GM18517 (cell line): Measurements from ENCODE around the gene SIRT4.

Source experiments
- ATAC-seq: cut with Tn5 transposase; IDR thresholded peaks from one replicate; pipeline ENCODE4 v1.9.1; 2021; ENCODE audit warnings: mild to moderate bottlenecking, moderate library complexity; ENCODE audit not compliant: unreplicated experiment

Gene SIRT4

DNA sequence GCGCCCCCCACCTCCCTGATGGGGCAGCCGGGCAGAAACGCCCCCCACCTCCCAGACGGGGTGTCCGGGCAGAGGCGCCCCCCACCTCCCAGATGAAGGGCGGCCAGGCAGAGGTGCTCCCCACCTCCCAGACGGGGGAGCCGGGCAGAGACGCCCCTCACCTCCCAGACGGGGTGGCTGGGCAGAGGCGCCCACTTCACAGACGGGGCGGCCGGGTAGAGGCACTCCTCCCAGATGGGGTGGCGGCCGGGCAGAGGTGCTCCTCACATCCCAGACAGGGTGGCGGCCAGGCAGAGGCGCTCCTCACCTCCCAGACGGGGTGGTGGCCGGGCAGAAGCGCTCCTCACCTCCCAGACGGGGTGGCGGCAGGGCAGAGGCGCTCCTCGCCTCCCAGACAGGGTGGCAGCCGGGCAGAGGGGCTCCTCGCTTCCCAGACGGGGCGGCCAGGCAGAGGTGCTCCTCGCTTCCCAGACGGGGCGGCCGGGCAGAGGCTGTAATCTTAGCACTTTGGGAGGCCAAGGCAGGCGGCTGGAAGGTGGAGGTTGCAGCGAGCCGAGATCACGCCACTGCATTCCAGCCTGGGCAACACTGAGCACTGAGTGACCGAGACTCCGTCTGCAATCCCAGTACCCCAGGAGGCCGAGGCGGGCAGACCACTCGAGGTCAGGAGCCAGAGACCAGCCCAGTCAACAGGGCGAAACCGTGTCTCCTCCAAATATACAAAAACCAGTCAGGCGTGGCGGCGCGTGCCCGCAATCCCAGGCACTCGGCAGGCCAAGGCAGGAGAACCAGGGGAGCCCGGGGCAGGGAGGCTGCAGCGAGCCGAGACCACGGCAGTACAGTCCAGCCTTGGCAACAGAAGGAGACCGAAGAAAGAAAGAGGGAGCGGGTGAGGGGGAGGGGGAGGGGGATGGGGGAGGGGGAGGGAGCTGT lies 23.7 kb upstream of the SIRT4 start:
- ATAC-seq, result no peak

DNA sequence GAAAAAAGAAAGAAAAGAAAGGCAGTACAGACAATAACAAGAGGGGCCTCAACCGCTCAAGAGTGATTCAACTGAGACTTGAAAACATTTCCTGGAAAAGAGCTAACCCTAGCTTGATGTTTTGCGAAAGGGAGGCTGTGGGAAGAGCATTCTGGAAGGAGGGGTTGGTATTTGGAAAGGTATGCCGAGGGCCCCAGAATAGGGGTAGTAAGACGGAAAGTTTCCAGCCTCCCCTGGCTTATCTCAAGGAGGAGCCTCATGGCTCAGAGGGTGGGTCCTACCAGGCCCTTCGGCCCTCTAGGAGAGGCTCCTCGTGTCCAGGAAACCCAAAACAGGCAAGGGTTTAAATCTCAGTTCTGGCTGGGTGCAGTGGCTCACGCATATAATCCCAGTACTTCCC lies 18.8 kb upstream of the SIRT4 start:
- ATAC-seq, result no peak

DNA sequence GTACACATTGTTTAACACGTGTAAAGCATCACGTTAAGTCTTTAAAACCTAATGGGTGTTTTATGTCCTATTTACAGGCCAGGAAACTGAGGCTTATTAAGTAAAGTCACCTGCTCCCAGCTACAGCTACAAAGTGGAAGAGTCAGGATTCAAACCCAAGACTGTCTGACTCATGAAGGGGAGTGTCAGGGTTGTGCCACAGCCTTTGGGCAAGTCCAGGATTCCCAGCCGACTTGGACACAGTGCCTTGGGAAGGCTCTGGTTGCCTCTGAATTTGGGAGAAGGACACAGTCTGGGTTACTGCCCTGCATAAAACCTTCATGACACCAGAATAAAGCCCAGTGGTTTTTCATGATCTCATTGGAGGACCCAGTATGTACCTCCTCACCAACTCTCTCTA lies 17.7 kb upstream of the SIRT4 start:
- ATAC-seq, result no peak

DNA sequence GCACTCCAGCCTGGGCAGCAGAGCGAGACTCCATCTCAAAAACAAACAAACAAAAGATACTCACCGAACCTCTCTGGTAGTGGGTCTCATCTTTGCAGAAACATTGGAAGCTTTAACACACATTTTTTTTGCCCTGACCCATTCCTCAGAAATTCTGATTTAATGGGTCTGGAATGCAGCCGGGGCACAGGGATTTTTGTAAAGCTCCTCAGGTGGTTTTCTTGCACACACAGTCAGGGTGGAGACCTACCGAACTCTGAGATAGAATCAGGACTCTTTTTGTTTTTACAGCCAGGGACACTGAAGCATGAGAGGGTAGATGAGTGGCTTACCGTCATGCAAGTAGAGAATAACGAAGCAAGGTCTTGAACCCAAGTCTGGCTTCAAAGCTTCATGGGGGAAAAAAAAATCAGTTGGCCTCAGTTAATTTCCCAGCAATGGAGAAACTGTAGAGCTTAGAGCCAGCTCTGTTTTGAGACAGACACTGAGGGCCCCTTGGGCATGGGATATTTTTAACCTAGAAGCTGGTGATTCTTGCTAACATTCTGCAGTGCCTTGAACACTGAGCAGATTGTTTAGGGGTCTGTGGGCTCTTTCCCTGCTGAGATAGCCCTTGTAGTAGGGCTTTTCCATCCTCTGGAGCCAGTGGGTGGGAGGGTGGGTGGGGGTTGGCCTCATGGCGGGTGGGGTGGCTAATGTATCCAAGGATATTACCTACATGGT lies 15.2 kb upstream of the SIRT4 start:
- ATAC-seq, result no peak

DNA sequence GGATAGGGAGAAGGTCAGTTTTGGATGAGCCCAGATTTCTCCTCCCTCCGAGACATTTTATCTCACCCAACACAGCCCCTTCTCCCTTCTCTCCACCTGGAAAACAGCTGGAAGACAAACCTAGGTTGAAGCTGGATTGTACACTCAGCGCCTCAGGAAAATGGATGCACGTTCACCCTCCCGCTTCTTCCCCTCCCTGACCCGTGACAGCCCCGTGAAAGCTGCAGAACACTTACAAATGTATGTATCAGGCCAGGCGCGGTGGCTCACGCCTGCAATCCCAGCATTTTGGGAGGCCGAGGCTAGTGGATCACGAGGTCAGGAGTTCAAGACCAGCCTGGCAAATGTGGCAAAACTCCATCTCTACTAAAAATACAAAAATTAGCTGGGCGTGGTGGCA lies 14.6 kb upstream of the SIRT4 start:
- no peak for ATAC-seq

DNA sequence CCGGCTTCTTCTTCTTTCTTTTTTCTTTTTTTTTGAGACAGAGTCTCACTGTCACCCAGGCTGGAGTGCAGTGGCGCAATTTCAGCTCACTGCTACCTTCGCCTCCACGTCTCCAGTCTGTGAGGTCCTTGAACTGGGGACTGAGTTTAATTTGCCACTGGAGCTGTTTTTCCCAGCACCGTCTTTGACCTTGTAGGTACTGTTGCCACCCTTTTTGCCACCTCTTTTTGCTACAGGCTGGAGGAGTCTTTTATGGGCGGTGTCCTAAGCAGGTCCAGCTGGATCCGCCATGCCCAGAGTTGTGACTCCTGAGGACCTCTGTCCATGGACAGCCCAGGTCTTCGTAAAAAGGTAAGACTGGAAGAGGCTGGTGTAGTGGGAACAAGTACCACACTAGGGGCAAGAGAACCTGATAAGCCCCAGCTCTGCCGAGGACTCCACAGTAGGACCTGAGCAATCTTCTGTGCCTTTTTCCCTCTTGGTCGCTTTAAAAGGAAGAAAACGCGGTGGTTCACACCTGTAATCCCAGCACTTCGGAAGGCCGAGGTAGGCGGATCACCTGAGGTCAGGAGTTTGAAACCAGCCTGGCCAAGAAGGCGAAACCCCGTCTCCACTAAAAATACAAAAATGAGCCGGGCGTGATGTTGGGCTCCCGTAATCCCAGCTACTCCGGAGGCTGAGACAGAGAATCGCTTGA lies 11.4 kb upstream of the SIRT4 start:
- no peak for ATAC-seq

DNA sequence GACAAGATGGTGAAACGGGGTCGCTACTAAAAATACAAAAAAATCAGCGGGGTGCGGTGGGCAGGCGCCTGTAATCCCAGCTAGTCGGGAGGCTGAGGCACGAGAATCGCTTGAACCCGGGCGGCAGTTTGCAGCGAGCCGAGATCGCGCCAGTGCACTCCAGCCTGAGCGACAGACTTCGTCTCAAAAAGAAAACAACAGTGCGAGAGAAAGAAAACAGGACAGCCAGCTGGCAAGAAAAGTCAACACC lies 9.8 kb upstream of the SIRT4 start:
- peak; percentile 1 for ATAC-seq

DNA sequence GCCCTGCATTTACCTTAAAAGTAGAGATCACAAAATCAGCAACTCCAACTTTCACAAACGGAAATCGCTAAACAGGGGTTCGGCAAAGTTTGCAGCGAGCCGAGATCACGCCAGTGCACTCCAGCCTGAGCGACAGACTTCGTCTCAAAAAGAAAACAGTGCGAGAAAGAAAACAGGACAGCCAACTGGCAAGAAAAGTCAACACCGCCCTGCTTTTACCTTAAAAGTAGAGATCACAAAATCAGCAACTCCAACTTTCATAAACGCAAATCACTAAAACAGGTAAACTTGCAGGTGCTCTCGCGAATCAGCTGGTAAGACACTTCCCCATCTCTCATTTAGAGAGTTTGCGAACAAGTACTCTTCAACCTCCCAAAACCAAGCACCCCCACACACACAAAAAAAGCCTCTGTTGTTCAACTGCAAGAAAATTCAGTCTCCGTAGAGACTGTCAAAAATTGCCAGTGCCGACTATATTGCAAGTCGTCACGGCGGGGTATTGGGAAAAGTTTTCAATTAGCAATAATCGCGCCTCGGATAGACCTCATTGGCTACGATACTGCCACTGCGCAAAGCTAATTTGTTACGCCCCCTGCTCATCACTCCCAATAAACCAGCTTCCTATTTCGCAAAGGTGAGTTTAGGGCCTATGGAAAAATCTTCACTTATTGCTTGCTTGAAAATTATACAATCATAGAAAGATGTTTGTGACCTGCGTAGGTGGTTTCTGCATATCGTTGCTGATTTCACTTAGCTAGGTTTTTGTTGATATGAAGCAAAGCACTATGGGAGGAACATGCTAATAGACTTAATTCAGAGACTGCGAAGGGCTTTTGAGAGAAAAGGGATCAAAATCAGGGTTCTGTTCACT lies 9.2 kb upstream of the SIRT4 start, which contains the start of gene RNU4-1:
TSS of gene RNU4-1 (minus strand) at position 577 of the 871 bp plus-strand sequence.
- ATAC-seq, result peak; percentile 51

DNA sequence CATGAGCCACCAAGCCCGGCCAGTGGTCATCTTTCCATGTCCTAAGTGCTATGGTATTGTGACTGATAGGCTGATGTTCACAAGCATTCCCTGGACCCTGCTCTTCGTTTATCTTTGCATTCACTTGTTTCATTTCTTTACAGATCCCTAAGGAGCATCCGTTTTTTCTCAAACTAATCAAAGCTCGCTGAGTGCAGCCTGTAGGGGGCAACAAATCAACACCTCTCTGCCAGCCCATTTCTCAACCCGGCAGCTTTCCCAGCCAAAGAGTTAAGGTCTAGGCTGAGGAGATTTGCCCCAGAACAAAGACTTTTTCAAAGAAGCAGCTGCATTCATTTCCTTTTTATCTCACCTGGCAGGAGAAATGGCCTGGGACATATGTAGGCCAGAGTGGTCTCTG lies 12.1 kb downstream of the SIRT4 start:
- no peak for ATAC-seq

DNA sequence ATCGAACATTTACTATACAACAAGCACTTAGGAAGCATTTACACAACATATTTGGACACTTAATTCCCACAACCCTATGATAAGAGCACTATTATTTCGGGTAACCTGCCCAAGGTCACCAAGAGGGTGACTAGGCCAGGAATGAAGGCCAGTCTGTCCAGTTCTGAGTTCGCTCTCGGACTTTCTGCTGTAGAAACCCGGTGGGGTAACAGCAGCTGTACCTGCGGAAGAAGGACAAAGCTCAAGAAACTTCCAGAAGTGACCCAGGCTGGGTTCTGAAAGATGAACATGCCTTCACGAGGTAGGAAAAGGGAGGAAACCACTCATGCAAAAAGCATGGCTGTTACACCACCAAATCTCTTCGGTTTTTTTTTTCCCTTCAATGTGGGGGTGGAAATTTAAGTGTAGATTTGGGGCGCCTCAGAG lies 14.7 kb downstream of the SIRT4 start:
- no peak for ATAC-seq

DNA sequence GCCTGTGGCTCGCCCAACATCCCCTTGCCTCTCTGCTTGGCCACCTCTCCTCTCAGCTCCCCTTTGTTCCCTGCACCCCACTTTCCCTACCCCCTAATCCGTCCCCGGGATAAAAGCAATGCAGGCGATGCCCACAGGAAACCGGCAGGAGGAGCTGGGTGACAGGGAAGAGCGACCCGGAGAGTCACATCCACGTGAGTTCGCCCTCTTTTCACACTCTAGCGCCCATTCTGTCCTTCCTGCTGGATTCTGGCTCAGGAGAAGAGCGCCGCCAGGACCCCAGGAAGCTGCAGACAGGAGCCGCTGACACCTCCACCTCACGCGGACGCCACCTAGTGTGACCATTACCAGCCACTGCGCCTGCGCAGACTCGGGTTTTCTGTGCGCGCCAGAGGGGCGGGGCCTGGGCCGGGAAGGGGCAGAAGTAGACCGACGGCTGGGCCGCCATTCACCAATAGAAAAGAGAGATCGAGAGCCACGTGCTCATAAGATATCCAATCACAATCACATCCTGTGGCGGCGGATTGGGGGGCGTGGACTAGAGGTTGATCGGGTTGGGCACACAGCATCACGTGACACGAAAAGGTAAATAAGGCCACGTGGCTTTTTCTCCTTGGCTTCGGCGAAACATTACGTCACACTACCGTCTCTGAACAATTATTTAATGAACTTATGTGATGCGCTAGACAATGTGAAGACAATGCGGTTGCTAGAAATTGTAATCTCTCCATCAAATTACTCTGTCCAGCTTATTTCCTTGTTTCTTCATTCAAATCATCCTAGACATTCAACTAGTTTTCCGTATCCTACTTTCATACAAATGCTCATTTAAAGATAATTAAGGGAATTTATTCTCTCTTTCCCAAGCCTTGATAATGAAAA lies 15.3 kb downstream of the SIRT4 start:
- ATAC-seq, result peak; percentile 98

DNA sequence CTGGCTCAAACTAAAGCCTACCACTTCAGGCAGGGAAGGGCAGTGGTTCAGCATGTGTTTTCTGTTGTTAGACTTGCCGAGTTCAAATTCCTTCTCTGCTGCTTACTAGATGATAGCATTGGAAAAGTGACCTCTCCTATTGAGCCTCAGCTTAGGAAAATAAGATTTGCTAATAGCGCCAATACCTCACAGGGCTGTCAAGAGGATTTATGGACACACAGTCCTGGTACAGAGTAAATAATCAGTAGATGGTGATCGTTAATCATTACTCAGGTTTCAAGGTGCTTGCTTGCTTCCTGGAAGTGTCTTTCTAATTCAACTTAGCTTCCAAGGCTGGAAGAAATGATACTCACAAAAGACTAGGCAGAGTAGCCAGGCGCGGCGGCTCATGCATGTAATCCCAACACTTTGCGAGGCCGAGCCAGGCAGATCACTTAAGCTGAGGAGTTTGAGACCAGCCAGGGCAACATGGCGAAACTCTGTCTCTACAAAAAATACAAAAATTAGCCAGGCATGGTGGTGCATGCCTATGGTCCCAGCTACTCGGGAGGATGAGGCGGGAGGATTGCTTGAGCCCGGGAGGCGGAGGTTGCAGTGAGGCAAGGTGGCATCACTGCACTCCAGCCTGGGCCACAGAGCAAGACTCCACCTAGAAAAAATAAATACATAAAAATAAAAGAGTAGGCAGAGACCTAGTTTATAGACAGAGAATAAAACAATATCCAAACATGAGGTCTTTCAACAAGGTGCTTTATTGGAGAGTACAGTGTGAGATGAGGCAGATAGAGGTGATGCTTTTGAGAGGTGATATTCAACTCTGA lies 19.5 kb downstream of the SIRT4 start:
- no peak for ATAC-seq

DNA sequence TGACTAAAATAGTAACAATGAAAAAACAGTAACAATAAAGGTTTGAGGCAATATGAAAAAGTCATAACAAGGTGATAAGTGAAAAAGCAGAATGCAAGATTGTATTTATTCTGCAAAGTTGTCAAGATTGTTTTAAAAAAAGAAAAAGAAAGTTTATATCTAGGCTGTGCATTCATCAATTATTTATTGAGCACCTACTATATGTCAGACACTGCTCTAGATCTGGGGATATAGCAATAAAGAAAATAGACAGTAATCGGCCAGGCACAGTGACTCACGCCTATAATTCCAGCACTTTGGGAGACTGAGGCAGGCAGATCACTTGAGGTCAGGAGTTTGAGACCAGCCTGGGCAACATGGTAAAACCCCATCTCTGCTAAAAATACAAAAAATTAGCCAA lies 21.7 kb downstream of the SIRT4 start:
- ATAC-seq, result no peak

DNA sequence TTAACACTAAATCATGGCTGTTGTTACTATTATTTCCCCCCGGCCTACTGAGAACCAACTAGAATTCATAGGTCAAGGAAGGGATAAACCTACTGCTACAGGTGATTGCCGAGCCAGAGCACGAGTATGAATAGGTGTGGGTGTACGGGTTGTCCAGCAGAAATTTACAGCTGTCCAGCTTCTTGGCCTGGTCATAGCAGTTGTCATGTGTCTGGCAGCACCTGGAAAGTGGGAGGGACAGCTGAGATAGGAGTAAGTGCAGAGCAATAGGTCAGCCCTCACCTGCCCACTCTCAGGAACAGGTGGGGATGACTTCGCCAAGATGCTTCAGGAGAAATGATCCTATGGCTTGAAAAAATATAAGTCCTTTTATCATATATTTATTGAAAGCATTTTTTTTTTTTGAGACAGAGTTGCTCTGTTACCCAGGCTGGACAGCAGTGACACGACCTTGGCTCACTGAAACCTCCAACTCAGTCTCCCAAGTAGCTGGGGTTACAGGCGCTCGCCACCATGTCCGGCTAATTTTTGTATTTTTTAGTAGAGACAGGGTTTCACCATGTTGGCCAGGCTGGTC lies 22.8 kb downstream of the SIRT4 start:
- ATAC-seq, result no peak

DNA sequence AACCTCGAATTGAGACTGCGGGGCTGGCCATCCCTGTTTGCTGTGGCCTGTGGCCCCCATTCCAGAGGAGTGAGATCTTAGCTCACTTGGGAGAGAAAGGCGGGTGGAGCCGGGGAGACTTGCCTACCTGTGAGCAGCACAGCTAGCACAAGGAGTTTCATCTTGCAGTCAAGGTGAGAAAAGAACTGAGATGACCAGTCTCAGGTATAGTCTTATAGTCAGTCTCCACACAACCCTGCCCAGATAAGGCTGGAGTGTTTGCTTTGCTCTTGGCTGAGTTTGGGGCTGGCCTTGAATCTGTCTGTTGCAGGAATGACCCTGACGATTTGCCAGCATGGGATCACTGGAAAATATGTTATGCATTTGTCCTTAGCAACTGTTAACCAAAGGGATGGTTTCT lies 25.5 kb downstream of the SIRT4 start, which contains the start of gene PLA2G1B:
TSS of gene PLA2G1B (minus strand) at position 187 of the 400 bp plus-strand sequence. CDS start at position 161, 26 bp downstream.
- ATAC-seq, result no peak

DNA sequence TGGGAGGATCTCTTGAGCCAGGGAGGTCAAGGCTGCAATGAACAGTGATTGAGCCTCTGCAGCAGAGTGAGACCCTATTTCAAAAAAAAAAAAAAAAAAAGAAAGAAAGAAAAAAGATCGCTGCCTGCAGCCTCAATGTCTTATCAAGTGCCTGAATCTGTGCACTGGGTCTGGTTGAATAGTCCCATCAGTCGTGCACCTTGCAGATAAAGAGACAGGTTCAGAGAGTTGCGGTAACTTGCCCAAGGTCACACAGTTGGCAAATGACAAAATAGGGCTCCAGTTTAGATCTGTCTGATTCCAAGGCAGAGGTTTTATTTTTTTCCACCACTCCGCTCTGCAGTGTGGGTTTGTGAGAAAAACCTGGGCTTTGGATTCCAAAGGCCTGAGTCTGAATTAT lies 26.1 kb downstream of the SIRT4 start:
- no peak for ATAC-seq

DNA sequence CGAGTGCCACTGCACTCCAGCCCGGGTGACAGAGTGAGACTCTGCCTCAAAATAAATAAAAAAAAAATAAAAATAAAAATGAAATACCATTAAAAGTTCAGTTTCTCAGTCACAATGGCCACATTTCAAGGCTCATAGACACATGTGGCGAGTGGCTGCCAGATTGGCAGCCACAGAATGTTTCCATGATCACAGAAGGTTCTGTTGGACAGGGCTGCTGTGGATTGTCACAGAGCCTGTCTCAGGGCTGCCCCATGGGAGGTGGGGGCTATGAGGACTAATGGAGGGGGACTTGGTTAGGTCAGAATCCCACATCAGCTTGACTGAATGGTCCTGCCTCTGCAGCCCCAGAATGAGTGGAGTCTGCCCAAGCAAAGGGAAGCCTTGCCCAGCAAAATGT lies 29.3 kb downstream of the SIRT4 start:
- no peak for ATAC-seq

DNA sequence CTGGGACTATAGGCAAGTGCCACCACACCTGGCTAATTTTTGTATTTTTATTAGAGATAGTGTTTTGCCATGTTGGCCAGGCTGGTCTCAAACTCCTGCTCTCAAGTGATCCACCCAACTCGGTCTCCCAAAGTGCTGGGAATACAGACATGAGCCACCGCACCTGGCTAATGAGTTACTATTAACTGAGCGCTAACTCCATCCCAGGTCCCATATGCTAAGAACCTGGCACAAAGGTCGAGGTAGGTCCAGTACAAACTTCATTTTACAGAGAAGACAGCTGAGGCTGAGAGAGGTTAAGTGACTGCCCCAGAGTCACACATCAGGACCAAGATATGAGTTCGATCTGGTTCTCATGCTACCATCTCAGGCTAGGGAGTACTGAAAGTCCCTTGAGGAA lies 29.9 kb downstream of the SIRT4 start:
- ATAC-seq, result no peak

DNA sequence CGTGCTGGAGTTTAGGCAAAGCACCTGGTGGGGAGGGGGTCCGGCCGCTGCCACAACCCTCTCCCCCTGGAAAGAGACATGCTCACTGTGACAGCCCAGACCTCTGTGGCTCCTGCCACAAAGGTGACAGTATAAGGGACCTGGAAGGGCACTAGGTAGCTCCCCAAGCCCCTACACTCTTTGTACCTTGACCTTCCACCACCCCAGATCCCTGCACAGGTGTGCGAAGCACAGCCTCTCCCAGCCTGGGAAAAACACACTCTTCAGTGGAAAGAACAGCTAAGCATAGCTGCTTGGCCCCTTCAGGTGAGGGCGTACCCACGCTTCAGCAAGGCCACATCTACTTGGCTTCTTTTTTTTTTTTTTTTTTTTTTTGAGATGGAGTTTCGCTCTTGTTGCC lies 30.4 kb downstream of the SIRT4 start:
- ATAC-seq, result no peak
